Measurements from ENCODE around the gene R3HDML.
"Not testable (repeated sequence)": the region's sequence is repeated elsewhere in the genome, so short reads cannot be mapped to it uniquely, and the experiment has no call there.

The R3HDML gene

DNA sequence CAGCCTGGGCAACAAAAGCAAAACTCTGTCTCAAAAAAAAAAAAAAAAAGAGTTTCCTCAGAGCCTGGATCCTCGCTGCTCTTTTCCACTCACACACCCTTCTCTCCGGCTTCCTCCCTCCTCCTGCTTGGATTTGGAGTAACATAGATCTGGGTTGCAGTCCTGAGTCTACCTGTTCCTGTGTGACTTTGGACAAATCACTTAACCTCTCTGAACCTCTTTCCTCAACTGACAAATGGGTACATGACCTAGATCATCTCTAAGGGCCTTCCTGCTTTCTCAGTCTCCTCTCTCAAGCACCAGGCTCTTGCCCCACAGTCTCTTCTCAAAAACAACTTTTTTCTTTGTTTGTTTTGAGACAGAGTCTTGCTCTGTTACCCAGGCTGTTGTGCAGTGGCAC, 5.6 kb upstream of the R3HDML start:
- no peak for DNase-seq

DNA sequence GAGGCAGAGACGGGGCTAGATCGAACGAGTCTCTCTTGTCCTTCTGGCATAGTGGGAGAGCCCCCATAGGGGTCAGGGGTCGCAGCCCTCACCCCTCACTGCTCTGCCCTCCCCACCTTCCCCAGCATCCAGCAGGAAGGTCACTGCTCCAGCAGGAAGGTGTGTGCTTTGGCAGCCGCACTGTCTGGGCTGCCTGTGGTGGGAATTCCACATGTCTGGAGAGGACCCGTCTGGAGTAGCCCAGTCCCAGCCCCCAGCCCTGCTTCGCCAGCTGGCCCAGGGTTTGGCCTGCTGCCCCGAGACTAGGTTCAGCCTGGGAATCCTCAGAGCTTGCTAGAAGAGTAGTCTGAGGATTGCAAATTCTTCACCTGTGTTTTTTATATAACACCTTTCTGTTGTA, 2.5 kb upstream of the R3HDML start:
- no peak for DNase-seq

- no peak for DNase-seq
These were observed 2.1 kb upstream of the R3HDML start for GRCh38 chr20:44334709-44335108.

- DNase-seq, result no peak
These were observed 1.2 kb upstream of the R3HDML start for GRCh38 chr20:44335675-44336074.

DNA sequence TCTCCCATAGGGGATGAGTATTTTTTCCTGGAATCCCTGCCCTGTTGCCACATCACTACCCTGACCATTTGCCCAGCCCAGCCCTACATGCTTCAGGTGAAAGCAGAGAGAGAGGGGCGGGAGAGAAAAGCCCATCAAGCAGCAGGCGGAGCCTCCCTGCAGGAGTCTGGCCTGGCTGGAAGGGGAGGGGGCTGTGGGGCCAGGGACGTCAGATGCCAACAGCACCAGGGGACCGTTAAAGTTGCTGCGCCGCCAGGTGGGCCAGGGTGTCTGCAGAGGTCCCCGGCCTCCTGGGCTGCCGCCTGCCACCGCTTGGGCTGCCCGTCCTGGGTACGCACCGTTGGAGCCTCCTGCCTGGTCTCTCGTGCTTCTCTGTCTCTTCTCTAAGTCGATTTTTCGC, 757 bp upstream of the R3HDML start:
- no peak for DNase-seq

DNA sequence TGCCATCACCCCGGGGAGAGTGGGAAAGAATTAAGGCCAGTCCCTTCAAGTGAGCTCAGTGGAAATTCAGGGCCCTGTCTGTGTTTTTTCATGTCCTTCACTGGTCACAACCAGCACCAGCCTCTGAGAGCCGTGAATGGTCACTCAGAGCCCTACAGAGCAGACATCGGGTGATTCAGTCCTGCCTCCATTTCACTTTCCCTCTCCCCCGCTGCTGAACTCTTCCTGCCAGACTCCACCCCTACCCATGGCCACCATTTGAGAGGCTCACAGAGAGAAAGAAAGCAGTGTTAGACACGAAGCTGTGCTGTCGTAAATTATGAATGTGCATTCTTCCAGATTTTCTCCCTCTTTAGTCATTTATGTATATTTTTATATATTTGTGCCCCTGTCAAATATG, 5.4 kb downstream of the R3HDML start:
- DNase-seq, result no peak

DNA sequence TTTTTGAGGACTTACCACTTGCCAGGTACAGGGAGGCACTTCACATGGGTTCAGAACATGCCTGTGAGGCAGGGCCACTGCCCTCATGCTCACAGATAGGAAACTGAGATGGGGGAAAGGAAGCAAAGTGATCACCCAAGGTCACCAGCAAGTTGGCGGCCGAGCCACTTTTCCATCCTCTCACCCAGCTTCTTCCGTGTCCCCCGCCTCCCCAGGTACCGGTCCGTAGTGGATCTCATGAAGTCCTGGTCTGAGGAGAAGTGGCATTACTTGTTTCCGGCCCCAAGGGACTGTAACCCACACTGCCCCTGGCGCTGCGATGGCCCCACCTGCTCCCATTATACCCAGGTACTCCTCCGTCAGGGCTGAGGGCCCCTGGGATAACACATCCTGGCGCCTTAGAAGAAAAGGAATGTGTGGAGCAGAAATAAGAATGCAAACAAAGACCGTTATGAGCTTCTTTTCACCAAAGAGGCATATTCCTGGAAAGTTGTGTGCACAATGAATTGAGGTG, 6.4 kb downstream of the R3HDML start:
- no peak for DNase-seq

DNA sequence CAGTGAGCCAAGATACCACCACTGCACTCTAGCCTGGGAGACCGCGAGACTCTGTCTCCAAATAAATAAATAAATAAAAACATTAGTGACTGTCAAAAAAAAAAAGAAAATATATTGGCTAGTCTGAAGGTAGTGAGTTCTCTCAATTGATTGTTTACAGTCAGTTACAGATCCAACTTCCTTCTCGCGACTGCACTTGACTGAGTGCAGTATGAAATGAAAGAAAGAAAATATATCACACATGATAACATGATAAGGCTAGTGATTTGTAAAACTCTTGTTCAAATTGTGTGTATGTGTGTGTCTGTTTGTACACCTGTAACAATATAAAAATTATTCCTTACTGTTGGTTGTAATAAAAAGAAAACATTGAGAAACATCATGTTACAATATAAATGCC, 7.9 kb downstream of the R3HDML start:
- DNase-seq, result no peak

- no peak for DNase-seq
These were observed 8.3 kb downstream of the R3HDML start for GRCh38 chr20:44345147-44345546.

DNA sequence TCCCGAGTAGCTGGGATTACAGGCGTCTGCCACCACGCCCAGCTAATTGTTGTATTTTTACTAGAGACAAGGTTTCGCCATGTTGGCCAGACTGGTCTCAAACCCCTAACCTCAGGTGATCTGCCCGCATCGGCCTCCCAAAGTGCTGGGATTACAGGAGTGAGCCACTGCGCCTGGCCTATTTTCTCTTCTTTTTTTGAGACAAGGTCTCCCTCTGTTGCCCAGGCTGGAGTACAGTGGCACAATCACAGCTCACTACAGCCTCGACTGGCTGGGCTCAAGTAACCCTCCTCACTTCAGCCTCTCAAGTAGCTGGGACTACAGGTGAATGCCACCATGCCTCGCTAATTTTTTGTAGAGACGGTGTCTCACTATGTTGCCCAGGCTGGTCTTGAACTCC, 9.1 kb downstream of the R3HDML start:
- not testable (repeated sequence) for DNase-seq

DNA sequence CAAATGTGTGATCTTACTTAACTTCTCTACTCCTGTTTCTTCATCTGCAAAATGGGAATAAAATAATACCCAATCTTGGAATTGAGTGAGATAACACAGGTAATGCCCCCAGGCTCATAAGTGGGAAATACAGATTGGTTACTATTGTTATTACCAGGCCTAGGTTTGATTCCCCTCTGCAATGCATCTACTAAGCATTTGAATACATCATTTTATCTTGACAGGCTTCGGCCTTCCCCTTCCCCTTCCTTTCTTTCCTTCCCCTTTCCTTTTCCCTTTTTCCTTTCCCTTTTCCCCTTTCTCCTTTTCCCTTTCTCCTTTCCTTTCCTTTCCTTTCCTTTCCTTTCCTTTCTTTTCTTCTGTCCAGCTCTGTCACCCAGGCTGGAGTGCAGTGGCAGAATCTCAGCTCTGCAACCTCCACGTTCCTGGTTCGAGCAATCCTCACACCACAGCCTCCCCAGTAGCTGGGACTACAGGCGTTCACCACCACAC, 11.4 kb downstream of the R3HDML start:
- no peak for DNase-seq

- no peak for DNase-seq
These were observed 12.5 kb downstream of the R3HDML start for GRCh38 chr20:44349349-44349748.

DNA sequence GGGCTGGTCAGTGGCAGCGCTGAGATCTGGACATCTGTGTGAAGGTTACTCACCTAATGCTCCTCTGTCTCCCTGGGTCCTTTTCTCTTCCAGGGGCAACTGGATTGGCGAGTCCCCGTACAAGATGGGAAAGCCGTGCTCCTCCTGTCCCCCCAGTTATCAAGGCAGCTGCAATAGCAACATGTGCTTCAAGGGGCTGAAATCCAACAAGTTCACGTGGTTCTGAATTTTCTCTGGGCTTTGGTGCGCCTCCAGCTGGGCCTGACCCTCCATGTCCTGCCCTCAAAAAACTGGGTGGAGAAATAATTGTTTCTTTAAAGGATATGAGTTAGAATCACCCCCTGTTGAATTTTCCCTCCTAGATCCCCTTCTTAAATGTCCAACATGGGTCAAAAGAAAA, 13.7 kb downstream of the R3HDML start:
- DNase-seq, result no peak

DNA sequence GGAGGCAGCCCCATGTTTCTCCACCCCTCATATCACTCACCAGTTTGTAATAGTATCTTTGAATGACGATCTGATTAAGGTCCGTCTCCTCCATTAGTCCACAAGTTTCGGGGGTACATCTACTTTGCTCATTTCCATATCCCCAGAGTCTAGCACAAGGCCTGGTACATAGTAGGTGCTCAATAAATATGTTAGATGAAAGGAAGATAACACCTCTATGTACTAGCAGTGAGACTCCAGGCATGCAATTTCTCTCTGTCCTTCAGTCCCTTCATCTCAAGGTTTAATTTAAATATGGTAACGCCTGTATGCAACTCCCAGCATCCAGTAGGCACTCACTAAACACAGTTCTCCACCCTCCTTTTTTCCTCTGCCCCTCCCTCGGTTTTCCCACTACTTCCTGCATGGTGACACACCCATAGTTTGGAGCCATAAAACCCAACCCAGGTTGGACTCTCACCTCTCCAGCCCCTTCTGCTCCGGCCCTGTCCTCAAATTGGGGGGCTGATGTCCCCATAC, 18.2 kb downstream of the R3HDML start:
- no peak for DNase-seq

- no peak for DNase-seq
These were observed 18.9 kb downstream of the R3HDML start, which contains the start of gene HNF4A for GRCh38 chr20:44355498-44356352. Gene HNF4A, plus strand, starts transcription at chr20:44355699. Its CDS starts 106 bp downstream, at chr20:44355805.

GRCh38 chr20:44356353-44356723, 19.5 kb downstream of the R3HDML start:
- DNase-seq, result no peak

DNA sequence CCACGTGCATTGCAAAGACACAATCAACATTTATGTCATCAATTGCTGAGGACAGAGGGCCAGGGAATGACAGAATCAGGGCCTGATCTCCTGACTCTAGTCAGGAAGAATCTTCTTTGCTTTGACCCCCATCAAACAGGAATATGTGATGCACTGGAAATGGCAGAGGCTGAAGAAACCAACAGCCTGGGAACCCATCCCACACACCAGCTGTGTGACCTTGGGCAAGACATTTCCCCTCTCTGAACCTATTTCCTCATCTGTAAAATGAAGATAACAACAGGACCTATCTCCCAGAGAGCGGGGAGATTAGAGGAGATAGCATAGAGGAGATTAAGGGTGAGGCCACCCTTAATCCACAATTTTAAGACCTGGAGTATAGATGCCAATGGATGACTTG, 20.2 kb downstream of the R3HDML start:
- DNase-seq, result no peak

DNA sequence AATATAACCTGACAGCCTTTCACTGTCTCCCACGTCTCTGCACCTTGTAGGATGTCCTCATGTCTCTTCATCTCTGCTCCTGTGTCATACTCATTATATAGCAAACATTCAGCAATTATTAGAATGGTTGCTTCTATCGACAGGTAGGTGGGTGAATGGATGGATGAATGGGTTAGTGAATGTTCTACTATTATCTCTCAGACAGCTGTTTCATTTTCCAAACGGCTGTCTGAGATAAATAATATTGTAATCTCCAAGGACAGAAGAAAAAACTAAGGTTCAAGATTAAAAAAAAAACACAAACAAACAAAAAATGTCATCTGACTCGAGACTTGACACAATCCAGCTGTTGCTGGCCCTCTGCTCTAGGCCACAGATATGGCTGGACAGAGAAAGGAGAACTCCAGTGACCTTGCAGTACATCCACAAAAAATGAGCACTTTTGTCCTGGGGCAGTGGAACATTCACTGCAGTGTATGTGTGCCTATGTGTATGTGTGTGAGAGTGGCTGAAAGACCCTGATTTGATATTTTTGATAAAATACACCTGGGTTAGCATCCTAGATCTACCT, 20.8 kb downstream of the R3HDML start:
- no peak for DNase-seq

DNA sequence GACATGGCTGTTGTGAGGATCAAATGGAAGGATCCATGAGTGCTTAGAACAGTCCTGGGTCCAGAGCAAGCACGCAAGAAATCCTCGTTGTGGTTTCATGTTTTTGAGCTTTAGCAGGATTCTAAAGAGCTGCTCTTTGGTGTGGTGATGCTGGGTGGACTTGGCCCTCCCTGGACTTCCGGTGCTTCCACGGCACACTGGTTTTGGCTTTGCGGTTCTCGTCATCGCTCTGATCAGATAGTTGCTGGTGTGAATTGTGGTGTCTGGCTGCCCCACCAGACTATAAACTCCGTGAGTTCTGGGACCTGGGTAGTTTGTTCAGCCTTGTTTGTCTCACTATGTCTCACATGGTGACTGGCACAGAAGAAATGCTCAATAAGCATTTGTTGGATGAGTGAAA, 21.9 kb downstream of the R3HDML start:
- no peak for DNase-seq

- no peak for DNase-seq
These were observed 23.4 kb downstream of the R3HDML start for GRCh38 chr20:44360221-44360620.

GRCh38 chr20:44361021-44361420, 24.2 kb downstream of the R3HDML start:
- DNase-seq, result no peak

DNA sequence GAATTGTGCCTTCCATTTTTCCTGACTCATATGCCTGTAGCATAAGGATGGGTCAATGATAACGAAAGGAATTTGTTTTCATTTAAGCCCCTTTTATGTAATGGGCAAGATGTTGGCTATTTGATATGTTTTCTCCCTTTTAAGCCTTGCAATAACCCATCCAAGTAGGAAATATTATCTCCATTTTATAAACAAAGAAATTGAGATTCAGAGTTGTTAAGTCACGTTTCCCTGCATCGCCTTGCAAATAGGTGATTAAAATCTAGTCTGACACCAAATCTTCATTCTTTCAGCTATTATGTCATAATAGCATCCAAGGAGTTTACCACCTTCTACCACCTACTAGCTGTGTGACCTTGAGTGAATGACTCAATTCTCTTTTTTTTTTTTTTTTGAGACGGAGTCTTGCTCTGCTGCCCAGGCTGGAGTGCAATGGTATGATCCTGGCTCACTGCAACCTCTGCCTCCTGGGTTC, 25.7 kb downstream of the R3HDML start:
- no peak for DNase-seq

DNA sequence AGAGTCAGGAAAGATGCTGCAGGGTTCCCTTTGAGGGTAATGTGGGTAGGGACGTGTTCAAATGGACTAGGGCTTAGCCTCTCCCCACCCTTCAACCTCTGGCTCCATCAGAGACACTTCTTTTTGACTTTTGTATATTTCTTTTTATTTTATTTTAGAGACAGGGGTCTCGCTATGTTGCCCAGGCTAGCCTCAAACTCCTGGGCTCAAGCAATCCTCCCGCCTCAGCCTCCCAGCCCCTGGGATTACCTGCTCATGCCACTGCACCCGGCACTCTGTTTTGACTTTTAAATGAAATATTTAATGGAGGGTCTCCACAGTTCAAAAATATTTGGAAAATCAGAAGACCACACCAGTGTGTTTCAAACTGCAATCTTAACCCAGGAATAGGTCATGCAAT, 27.2 kb downstream of the R3HDML start:
- DNase-seq, result no peak

- DNase-seq, result no peak
These were observed 27.9 kb downstream of the R3HDML start for GRCh38 chr20:44364780-44365179.
